ENCODE measurements around the gene MTHFD1. TPM values are rescaled to one million over a fixed set of nuclear protein-coding genes. Genes with fewer than 3 reads are reported as not detected.
A peak's percentile ranks its signal among the peaks of the same experiment; 100 is the strongest.

MTHFD1 gene
- total and polyA plus RNA-seq, 7 donors: 34.7 to 77.4 (median 57.4) TPM

DNA sequence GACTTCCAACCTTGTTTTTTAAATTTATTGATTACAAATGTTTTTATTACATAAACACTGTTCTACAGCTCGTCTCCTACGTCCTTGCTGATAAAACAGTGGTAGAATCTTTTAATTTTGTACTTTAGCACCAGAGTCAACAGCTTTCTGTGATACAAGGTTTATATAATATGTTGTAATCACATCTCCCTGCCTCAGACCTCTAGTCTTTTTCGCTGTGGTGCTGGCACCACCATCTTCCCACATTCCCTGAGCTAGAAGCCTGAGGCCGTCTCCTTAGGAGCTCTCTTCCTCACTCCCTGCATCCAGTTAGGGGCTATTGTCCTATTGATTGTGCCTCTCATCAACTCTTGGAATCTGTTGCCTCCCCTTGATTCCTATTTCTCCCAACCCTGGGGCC, 17.1 kb downstream of the MTHFD1 start:
- intact Hi-C loops (cut with DNase I): no loop called here
- TF ChIP-seq, protein P1, sequence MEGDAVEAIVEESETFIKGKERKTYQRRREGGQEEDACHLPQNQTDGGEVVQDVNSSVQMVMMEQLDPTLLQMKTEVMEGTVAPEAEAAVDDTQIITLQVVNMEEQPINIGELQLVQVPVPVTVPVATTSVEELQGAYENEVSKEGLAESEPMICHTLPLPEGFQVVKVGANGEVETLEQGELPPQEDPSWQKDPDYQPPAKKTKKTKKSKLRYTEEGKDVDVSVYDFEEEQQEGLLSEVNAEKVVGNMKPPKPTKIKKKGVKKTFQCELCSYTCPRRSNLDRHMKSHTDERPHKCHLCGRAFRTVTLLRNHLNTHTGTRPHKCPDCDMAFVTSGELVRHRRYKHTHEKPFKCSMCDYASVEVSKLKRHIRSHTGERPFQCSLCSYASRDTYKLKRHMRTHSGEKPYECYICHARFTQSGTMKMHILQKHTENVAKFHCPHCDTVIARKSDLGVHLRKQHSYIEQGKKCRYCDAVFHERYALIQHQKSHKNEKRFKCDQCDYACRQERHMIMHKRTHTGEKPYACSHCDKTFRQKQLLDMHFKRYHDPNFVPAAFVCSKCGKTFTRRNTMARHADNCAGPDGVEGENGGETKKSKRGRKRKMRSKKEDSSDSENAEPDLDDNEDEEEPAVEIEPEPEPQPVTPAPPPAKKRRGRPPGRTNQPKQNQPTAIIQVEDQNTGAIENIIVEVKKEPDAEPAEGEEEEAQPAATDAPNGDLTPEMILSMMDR (IDR thresholded peaks at IDR 0.05): no peak
- Histone ChIP-seq H3K36me3 (ENCODE audit: insufficient read depth in 1 of 2, low read depth in 1 of 2) (peaks cover 8 to 45% of the 10 kb centered on the region in 2 donors), H3K27ac (no peak overlapping the region), H3K4me1 (peaks cover 5% of the 10 kb centered on the region), H3K27me3 (ENCODE audit: insufficient read depth in 3 of 3, low read length in 2 of 3) (no peaks in the 10 kb centered on the region), H3K4me3 (no peak overlapping the region), H3K9me3 (no peaks in the 10 kb centered on the region)
- DNase-seq: no peak
- no peak for ATAC-seq
- WGBS, 3 donors: 96 to 98% (median 97%) methylated on average over 4 of the region's 4 CpGs

DNA sequence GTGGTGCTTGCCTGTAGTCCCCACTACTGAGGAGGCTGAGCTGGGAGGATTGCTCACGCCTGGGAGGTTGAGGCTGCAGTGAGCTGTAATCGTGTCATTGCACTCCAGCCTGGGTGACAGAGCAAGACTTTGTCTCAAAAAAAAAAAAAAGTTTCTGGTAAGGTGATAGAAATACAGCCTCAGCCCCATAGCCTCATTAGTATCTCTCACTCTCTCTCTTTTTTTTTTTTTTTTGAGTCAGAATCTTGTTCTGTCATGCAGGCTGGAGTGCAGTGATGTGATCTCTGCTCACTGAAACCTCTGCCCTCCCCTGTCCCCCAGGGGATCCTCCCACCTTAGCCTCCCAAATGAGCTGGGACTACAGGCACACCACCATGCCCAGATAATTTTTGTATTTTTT, 19.2 kb downstream of the MTHFD1 start:
- Histone ChIP-seq H3K27me3 (ENCODE audit: insufficient read depth in 3 of 3, low read length in 2 of 3) (no peaks in the 10 kb centered on the region), H3K4me1 (no peaks in the 10 kb centered on the region), H3K27ac (no peak overlapping the region), H3K9me3 (no peaks in the 10 kb centered on the region), H3K36me3 (ENCODE audit: insufficient read depth in 1 of 2, low read depth in 1 of 2) (peaks cover 15 to 42% of the 10 kb centered on the region in 2 donors), H3K4me3 (no peak overlapping the region)
- 94 to 100% (median 98%) methylated on average over 2 of the region's 2 CpGs for whole genome bisulfite sequencing, 3 donors
- DNase-seq (no peak), ATAC-seq (no peak)
- TF ChIP-seq, protein P1 (IDR thresholded peaks at IDR 0.05): no peak
- intact Hi-C loops (cut with DNase I): no loop called here

DNA sequence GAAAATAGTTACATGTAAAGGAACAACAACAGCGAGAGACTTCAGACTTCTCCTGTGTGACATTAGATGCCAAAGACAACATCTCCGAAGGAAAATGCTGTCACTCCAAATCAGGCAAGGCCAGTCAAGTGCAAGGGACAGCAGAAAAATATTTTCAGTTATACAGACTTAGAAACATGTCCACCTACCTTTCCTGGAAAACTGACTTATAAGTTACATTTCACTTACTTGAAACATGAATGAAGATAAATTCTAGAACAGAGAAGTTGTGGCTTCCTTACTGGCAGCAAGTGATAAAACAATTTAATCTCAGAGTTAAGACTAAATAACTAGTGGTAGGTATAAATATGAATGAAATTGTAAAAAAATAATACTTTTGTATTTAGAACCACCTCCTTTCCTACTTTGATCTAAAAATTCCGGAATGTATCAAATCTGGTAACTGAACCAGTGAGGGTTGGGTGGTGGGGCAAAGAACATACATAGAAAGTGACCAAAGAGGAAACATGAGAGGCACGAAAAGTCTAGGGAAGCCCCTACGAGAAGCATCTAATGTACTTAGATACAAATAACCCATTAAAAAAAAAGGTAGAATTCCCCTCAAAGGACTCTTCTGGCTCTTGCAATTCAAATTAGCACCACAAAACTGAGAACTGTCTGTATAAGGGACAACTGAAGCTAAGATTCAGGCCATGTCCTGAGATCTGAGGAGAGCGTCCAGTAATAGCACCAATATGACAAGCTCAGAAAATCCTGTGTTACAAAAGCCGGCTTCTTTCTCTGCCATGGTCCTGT, 21.2 kb downstream of the MTHFD1 start:
- peaks cover 13 to 43% of the 10 kb centered on the region in 2 donors for H3K36me3 ChIP-seq (ENCODE audit: insufficient read depth in 1 of 2, low read depth in 1 of 2)
- H3K27ac ChIP-seq: no peak overlapping the region
- H3K4me1 ChIP-seq: no peaks in the 10 kb centered on the region
- H3K9me3 ChIP-seq: no peaks in the 10 kb centered on the region
- intact Hi-C loops (cut with DNase I): no loop called here
- WGBS, 3 donors: 83 to 94% (median 93%) methylated on average over 7 of the region's 7 CpGs
- DNase-seq (no peak), ATAC-seq (peak in 1 of 4 donors; percentile 6)
- H3K4me3 ChIP-seq: no peak overlapping the region
- no peaks in the 10 kb centered on the region for H3K27me3 ChIP-seq (ENCODE audit: insufficient read depth in 3 of 3, low read length in 2 of 3)
- TF ChIP-seq, protein P1 (IDR thresholded peaks at IDR 0.05): no peak

DNA sequence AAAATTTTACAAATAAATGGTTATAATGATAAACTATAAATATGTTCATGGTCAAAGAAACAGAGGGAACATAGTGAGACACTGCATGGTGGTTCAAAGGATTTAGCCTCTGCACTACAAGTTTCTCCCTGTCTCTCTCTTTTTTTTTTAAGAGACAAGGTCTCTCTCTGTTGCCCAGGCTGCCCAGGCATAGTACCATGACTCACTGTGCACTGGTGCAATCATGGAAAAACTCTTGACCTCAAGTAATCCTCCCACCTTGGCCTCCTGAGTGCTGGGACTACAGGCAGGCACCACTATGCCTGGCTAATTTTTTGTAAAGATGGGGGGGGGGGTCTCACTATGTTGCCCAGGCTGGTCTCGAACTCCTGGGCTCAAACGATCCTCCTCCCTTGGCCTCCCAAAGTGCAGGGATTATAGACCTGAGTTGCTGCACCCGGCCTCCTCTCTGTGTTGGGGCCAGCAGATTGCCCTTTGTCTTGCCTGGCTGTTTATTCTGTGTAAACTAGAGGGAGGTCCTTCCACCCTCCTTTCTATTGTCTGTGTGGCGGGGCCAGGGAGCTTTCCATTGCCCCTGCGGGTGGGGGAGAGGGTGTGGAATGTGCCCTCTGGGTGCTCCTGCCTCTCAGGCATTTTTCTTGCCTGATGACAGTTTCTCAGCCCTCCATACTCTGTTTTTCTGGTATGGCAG, 22.1 kb downstream of the MTHFD1 start:
- no peak for DNase-seq
- TF ChIP-seq, protein P1 (IDR thresholded peaks at IDR 0.05): no peak
- Histone ChIP-seq H3K9me3 (no peaks in the 10 kb centered on the region), H3K4me1 (no peaks in the 10 kb centered on the region), H3K36me3 (ENCODE audit: insufficient read depth in 1 of 2, low read depth in 1 of 2) (peaks cover 13 to 42% of the 10 kb centered on the region in 2 donors), H3K27me3 (ENCODE audit: insufficient read depth in 3 of 3, low read length in 2 of 3) (no peaks in the 10 kb centered on the region), H3K27ac (no peak overlapping the region), H3K4me3 (no peak overlapping the region)
- peak in 2 of 4 donors; percentile 58 to 82 for ATAC-seq
- intact Hi-C loops (cut with DNase I): no loop called here
- WGBS, 3 donors: 82 to 87% (median 86%) methylated on average over 5 of the region's 5 CpGs

All from psoas muscle (tissue), 8 donors.